ENCODE data around the gene COL4A2.

COL4A2 gene

DNA sequence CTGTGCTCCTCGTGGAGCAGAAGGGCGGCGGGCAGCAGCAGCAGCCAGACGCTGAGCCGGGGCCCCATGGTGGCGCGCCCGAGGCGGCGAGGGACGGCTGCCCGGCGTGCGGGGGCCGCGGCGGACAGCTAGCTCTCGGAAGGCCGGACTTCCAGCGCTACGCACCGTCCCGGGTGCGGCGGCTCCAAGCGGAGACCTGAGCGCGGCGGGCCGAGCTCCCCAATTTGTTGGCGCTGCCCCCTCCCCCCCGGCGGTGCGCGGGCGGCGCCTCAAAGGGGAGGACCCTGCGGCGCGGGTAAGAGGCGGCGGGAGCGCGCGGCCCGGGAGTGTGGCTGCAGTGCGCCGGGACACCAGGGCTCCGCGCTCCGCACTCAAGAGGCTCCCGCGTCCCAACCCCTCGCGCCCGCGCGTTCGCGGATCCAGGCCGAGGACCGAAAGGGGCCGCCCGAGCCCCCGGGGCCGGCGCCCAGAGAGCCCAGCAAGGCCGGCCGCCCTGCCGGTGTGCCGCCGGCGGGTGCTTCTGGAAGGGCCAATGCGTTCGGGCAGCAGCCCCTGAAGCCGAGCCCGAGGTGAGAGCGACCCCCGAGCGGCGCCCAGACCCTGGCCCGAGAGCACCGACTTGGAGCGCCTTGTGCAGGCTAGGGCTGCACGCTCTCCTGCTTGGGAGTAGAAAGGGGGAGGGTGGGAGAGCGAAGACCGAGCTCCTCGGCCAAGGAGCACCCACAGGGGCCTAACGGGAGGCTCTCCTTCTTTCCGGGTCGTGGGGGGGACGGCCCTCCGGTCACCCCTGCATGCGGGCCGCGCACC lies at the start of gene COL4A2, which contains the start of gene COL4A1:
Gene COL4A2, plus strand, starts transcription at position 325 of the 807 bp plus-strand sequence. CDS start 620 bp downstream, outside the sequence.
Gene COL4A1, minus strand, starts transcription at position 198 of the 807 bp plus-strand sequence. Its CDS starts 130 bp downstream, at position 68.
- DNase-seq (ENCODE audit: low read depth) = peak; percentile 77

DNA sequence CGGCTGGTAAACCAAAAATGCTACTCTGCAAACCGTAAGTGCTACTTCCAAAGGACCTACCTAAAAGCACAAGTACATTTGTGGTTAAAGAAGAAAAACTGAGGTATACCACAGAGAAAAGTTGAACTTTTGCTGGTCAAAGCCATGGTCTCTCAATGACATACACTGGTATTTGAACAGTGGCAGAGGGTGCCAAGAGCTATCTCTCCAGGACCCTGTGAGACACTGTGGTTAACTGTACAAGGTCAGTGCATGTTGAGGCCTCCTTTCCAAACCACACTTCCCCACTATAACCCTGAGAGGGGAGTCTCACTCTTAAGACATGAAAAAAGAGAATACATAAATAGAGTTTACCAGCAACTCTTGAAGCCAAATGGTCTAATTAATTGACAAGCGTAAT lies 49.7 kb upstream of the COL4A2 start:
- DNase-seq (ENCODE audit: low read depth) = no peak

DNA sequence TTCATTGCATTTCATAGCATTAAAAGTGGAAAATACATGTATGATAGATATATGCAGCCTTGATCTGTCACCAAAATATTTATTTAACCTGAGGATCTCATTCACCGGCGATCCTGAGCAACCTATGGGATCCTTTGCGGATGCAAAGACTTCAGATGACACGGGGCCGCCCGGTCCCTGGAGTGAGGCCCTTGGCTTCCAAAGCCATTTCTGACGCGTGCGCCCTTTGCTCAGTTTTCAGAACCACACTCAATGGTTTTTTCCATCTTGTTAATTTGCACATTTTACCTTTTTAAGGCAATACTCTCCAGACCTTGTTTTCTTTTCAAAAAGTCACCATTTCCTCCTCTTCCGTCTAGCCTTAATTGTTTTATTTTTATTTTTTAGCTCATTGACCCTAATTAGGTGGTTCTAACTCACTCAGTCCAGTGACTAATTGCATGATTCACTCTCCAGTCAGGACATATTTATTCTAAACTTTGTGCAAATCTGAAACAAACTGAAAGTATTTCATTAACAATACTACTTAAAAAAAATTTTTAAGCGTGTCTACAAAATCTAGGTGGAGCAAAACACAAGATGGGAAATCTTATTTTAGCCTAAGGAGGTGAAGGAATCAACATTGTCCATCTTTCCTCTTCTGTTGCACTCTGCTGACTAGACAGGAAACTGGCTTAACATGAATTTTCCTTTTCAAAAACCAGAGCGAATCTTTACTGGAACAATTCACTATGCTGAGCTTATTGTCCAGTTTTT lies 48.0 kb upstream of the COL4A2 start:
- no peak for DNase-seq (ENCODE audit: low read depth)

DNA sequence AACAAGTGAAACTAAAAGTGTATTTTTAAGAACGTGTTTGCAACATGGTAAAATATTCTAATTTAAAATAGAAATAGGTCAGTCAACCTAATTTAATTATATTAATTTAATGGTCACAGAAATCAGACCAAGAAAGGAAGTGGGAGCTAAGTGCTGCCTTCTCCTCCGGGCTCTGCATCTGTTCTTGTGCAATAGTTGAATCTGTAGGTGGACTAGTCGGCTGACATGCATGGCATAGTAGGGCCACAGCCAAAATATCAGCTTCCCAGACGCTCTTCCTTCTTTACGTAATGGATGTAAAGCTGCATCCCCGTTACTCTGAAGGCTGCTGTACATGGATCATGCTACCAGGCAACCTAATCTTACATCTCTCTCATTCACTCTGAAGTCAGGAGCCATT lies 47.4 kb upstream of the COL4A2 start:
- DNase-seq (ENCODE audit: low read depth) = peak; percentile 28

DNA sequence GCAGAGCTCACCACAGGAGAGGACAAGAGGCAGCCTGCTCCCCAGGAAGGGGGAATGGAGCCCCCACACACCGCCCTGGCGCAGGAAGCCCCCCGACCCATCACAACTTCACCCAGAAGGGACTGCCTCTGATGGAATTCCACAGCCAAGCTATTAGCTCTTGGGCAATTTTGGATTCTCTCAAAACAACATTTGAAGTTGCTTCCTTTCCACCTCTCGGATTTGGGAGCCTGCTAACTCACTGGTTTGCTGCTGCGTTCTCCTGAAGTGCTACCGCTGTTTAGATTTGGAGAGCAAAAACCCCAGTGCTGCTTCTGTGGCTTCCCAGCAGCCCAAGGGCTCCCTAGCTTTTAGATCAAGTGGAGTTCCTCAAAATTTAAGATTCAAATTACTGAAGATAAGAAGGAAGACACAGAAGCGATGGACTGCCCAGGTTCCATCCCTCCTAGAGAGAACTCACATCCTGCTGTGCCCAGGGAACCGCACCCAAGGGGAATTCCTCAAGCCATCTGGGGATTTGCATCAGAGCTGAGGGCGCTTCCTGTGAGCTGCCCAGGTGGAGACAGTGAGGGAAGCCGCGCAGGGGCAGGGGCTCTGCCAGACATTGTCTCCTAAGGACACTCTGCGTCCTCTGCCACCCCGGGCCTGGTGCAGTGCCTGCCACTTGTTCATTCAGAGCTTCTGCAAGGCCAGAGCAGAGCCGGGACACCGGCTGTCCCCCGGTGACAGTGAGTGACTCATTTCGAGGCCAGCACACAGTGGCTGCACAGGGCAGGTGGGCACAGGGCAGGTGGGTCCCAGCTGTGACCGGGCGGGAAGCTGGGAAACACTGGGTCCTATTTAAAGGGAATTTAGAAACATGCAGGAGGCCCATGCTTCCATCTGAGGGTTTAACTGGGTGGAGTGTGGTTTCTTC lies 45.7 kb upstream of the COL4A2 start:
- no peak for DNase-seq (ENCODE audit: low read depth)

GRCh38 chr13:110262082-110262436 lies 45.0 kb upstream of the COL4A2 start:
- DNase-seq (ENCODE audit: low read depth) = no peak

- DNase-seq (ENCODE audit: low read depth) = no peak
Measured at GRCh38 chr13:110262508-110263291, 44.4 kb upstream of the COL4A2 start.

GRCh38 chr13:110263404-110263803 lies 43.7 kb upstream of the COL4A2 start:
- DNase-seq (ENCODE audit: low read depth) = no peak

DNA sequence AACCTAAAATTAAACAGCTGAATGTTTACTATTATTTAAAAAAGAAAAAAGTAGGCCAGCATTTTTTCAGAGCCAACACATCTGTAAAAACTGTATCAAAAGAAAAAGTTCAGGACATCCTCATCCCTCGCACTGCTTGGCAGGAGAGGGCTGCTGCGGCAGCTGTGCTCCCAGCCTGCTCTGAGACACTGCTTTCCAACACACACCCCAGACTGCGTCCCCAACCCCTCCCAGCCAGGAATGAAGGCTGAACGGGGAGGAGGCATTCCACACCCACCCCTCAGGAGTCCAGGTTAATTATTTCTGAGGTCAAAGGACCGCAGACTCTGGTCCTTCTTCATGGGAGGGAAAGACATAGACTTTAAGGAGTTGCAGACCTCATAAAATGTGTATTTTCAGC lies 43.2 kb upstream of the COL4A2 start:
- no peak for DNase-seq (ENCODE audit: low read depth)

DNA sequence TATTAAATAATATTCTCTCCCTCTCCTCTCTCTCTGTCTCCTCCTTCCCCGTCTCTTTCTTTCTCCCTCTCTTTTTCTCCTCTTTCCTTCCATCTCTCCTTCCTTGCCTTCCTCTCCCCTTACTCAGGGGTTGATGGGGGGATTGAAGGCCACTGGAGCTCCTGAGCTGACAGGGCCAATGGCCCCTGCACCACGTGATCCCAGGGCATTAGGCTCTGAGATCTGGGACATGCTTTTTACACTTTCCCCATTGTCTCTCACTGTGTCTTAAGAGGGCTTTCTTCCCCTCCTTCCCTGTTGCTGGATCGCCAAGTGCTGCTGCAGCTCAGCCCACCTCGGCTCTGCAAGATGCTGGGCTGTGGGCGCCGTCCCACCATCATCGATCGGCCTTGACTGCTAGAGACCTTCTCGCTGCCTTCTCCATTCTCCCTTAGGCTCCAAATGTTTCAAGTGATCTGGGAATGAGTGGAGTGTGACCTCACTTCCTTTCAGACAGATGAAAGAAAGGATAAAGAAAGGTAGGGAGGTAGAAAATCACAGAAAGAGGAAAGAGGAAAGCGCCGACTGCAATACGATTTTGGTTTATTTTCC lies 42.3 kb upstream of the COL4A2 start:
- no peak for DNase-seq (ENCODE audit: low read depth)

DNA sequence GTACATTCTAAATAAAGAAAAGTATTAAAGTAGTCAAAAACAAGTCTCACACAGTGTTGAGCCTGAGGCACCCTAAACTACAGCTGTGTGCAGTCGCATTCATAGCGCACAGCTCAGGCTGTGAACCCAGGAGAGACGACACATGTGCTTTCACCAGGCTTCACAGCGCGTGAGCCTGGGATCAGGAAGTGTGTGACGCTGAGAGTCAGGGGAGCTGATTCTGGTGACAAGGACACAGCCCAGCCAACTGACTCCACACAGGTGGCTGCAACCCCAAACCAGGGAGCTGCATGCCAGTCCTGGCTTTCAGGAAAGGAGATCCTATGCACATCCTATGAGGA lies 41.8 kb upstream of the COL4A2 start:
- no peak for DNase-seq (ENCODE audit: low read depth)

- no peak for DNase-seq (ENCODE audit: low read depth)
Measured at GRCh38 chr13:110265682-110266430, 41.2 kb upstream of the COL4A2 start.

- DNase-seq (ENCODE audit: low read depth) = no peak
Measured at GRCh38 chr13:110266431-110266809, 40.7 kb upstream of the COL4A2 start.

DNA sequence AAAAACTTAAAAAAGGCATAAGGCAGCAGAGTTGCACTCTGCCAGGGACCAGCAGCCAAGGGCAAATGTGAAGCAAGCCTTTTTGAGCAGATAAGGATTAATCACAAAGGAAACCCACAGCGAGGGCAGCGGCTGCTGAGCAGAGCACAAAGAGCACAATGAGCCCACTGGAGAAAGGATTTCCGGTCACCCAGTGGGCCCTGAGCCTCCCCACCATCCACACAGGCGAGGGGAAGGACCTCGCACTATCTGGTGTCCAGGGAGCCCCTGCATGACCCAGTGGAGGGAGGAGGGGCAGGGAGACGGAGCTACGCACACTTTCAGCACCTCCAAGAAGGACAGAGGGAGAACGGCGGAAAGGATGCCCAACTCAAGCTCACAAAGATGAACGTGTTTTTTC lies 40.1 kb upstream of the COL4A2 start:
- DNase-seq (ENCODE audit: low read depth) = no peak

- DNase-seq (ENCODE audit: low read depth) = no peak
Measured at GRCh38 chr13:110268061-110268460, 39.0 kb upstream of the COL4A2 start.

DNA sequence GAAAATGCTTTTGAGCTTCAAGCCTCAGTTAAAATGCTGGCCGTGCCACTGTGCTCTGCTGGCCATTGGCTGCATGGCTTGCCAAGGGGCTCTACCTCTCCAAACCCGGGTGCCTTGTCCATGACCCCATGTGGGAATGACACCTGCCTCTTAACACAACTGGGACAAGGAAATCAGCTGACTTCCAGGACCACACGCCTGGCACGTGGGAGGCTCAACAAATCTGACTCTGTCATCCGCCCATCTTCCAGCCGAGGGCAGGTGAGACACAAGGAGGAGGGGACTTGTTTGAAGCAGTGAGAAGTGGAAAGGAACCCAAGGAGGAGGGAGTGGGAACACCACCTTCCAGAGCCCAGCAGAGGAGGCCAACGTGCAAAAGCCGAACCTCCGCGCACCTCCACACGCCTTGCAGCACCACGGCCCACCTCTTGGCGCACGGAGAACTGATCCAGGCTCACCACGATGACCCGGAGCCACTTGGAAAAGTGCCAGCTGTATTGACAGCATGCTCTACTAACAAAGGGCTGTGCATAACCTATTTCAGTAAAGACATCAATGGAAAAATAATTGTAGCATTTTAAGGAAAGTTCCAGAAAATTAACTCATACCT lies 38.4 kb upstream of the COL4A2 start:
- DNase-seq (ENCODE audit: low read depth) = no peak

GRCh38 chr13:110269509-110270185 lies 37.4 kb upstream of the COL4A2 start:
- DNase-seq (ENCODE audit: low read depth) = no peak

DNA sequence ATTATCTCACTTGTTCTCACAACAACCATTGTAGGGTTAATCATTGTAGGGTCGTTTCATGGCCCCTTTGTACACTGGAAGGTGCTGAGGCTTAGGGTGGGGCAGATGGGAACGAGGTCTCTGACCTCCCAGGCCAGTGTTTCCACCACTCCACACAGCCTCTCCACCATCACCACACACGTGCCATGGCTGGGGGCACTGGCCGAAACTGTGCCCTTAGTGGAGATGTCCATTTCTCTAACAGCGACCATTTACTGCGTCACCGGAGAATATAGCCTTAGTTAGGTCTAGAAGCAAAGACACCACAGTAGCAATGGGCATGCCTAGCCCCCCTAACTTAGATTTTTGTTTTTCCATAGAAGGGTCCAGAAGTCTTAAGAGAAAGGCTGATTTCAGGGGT lies 36.6 kb upstream of the COL4A2 start:
- DNase-seq (ENCODE audit: low read depth) = no peak

DNA sequence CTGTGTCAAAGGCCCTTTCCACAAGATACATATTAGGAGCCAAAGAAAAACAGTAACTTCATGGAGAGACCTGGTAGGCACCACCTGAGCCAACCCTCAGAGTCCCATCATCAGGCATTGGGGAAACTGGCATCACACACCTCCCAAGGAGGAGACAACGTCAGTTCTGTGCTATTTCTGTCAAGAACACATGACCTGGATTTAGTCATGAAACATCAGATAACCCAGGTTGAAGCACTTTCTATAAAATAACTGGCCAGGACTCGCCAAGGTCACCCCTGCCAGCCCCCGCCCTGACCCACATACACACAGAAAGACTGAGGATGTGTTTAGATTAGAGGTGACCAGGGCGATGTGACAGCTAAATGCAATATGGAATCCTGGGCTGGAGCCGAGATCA lies 35.8 kb upstream of the COL4A2 start:
- DNase-seq (ENCODE audit: low read depth) = no peak

- DNase-seq (ENCODE audit: low read depth) = no peak
Measured at GRCh38 chr13:110272227-110272626, 34.9 kb upstream of the COL4A2 start.
